Keratinocyte (primary cell): ENCODE data around the gene NEUROG3. TPM values are rescaled to one million over a fixed set of nuclear protein-coding genes. Genes with fewer than 3 reads are reported as not detected.

Experiments used
- DNase-seq: peaks from one replicate; pipeline ENCODE4 v3.0.0-alpha.2; 2011; ENCODE audit warnings: low read depth, missing footprints, low spot score
- FAIRE-seq: peaks from 2 replicates; lab custom pipeline; 2011; peaks lifted over from hg19 to GRCh38; lab: Jason Lieb, UNC
- H2AFZ ChIP-seq: 2 replicates; pipeline ENCODE4 v1.6.0; 2012; ENCODE audit warnings: low read length, control low read depth, inconsistent platforms; ENCODE audit not compliant: control insufficient read depth
- H3K27ac ChIP-seq: 2 replicates; pipeline ENCODE4 v1.5.1; 2011; ENCODE audit warnings: low read length; ENCODE audit not compliant: control insufficient read depth, insufficient read depth
- H3K27me3 ChIP-seq: 3 replicates; pipeline ENCODE4 v1.6.0; 2011; ENCODE audit warnings: low read length; ENCODE audit not compliant: control insufficient read depth, insufficient read depth; ENCODE audit errors: extremely low read depth
- H3K36me3 ChIP-seq, 2 experiments: 2 replicates in 1 of 2; 3 replicates in 1 of 2; pipeline ENCODE4 v1.5.1; 2011; ENCODE audit warnings: low read length in 2 of 2, mild to moderate bottlenecking in 1 of 2; ENCODE audit not compliant: control insufficient read depth in 2 of 2, insufficient read depth in 2 of 2; ENCODE audit errors: extremely low read depth in 1 of 2
- H3K4me1 ChIP-seq: 3 replicates; pipeline ENCODE4 v1.5.1; 2011; ENCODE audit warnings: low read length; ENCODE audit not compliant: control insufficient read depth, insufficient read depth; ENCODE audit errors: extremely low read depth
- H3K4me2 ChIP-seq: 3 replicates; pipeline ENCODE4 v1.6.0; 2011; ENCODE audit warnings: low read depth, low read length; ENCODE audit not compliant: control insufficient read depth, insufficient read depth; ENCODE audit errors: extremely low read depth
- H3K4me3 ChIP-seq, 3 experiments: fragments of 200-600 bp in 1 of 3; sonication (generic) in 1 of 3; 2 replicates in 2 of 3; 3 replicates in 1 of 3; pipeline ENCODE4 v1.5.1; 2011 to 2016; ENCODE audit warnings: low read length in 3 of 3, mild to moderate bottlenecking in 3 of 3, control low read depth in 2 of 3, inconsistent platforms in 1 of 3, low read depth in 1 of 3, mixed read lengths in 1 of 3, mixed run types in 1 of 3, moderate library complexity in 1 of 3; ENCODE audit not compliant: control insufficient read depth in 2 of 3, insufficient read depth in 2 of 3; ENCODE audit errors: extremely low read depth in 1 of 3
- H3K79me2 ChIP-seq: 2 replicates; pipeline ENCODE4 v1.6.0; 2012; ENCODE audit warnings: low read length; ENCODE audit not compliant: control insufficient read depth, insufficient read depth
- H3K9ac ChIP-seq: 3 replicates; pipeline ENCODE4 v1.6.0; 2011; ENCODE audit warnings: low read length; ENCODE audit not compliant: control insufficient read depth, insufficient read depth; ENCODE audit errors: extremely low read depth
- H3K9me1 ChIP-seq: 3 replicates; pipeline ENCODE4 v1.6.0; 2011; ENCODE audit warnings: low read length; ENCODE audit not compliant: control insufficient read depth, insufficient read depth; ENCODE audit errors: extremely low read depth
- H3K9me3 ChIP-seq: 2 replicates; pipeline ENCODE4 v1.5.1; 2012; ENCODE audit warnings: low read depth, low read length; ENCODE audit not compliant: control insufficient read depth
- H4K20me1 ChIP-seq: 3 replicates; pipeline ENCODE4 v1.6.0; 2011; ENCODE audit warnings: low read length; ENCODE audit not compliant: control insufficient read depth, insufficient read depth; ENCODE audit errors: extremely low read depth
- EZH2 ChIP-seq: IDR thresholded peaks from one replicate; pipeline ENCODE4 v1.6.1; 2012; ENCODE audit warnings: inconsistent platforms, mild to moderate bottlenecking, low read length, moderate library complexity
- dilution Hi-C: fragments of 300-500 bp; cut with MboI; formaldehyde crosslinking; loops from one replicate; pipeline ENCODE4 v1.7.0; 2020; ENCODE audit warnings: low sequenced_read_pairs; ENCODE audit not compliant: extremely low pct_ligation_motif_present
- polyA plus RNA-seq, 5 experiments: library from polyadenylated mRNA; depleted of rRNA in 3 of 5; stranded (reverse) in 3 of 5; stranded (forward) in 1 of 5; unstranded in 1 of 5; fragments of >200 nt; gene quantifications; 1 replicate in 1 of 5; 2 replicates in 3 of 5; 3 replicates in 1 of 5; pipeline versions ENCODE4 v1.2.1 to v1.2.3, GENCODE V29; 2011 to 2012; ENCODE audit warnings: missing spikeins in 2 of 5, low read depth in 1 of 5, low replicate concordance in 1 of 5
- TF ChIP-seq, protein P1 (sequence below), 3 experiments: IDR thresholded peaks in 1 of 3; conservative IDR thresholded peaks in 1 of 3; optimal IDR thresholded peaks in 1 of 3; 2 replicates in 2 of 3; 3 replicates in 1 of 3; pipeline versions ENCODE3 to v1.5.1; 2011; ENCODE audit warnings: low read length in 3 of 3, mild to moderate bottlenecking in 3 of 3, moderate library complexity in 2 of 3, control low read depth in 1 of 3, inconsistent platforms in 1 of 3; ENCODE audit not compliant: insufficient read depth in 2 of 3; ENCODE audit errors: extremely low read depth in 1 of 3

Gene NEUROG3
- polyA plus RNA-seq, 1 donor (not counting 4 experiments of a cell fraction or from before 2014, with no cell fraction given) = not detected

DNA sequence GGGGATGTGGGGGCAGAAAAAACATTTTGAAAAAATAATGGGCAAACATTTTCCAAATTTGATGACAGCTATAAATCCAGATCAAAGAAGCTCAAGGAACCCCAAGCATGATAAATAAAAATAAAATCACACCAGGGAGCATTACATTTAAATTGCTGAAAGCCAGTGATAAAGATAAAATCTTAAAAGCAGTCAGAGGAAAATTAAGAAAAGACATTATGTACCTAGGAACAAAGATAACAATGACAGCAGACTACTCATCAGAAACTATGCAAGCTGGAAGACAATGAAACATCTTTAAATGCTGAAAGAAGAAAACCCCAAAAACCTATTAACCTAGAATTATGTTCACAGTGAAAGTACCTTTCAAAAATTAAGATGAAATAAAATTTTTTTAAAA, 23.3 kb downstream of the NEUROG3 start:
- FAIRE-seq (no peak), DNase-seq (no peak)
- Histone ChIP-seq H3K27ac (no peak overlapping the region), H3K4me1 (no peaks in the 10 kb centered on the region), H3K9ac (no peak overlapping the region), H3K79me2 (no peaks in the 10 kb centered on the region), H3K36me3 (no peaks in the 10 kb centered on the region), H4K20me1 (no peaks in the 10 kb centered on the region), H2AFZ (no peak overlapping the region), H3K27me3 (peaks cover 8% of the 10 kb centered on the region), H3K9me3 (peaks cover 6% of the 10 kb centered on the region), H3K4me2 (no peak overlapping the region), H3K9me1 (no peaks in the 10 kb centered on the region), H3K4me3 (no peak overlapping the region)
- TF ChIP-seq, protein P1, sequence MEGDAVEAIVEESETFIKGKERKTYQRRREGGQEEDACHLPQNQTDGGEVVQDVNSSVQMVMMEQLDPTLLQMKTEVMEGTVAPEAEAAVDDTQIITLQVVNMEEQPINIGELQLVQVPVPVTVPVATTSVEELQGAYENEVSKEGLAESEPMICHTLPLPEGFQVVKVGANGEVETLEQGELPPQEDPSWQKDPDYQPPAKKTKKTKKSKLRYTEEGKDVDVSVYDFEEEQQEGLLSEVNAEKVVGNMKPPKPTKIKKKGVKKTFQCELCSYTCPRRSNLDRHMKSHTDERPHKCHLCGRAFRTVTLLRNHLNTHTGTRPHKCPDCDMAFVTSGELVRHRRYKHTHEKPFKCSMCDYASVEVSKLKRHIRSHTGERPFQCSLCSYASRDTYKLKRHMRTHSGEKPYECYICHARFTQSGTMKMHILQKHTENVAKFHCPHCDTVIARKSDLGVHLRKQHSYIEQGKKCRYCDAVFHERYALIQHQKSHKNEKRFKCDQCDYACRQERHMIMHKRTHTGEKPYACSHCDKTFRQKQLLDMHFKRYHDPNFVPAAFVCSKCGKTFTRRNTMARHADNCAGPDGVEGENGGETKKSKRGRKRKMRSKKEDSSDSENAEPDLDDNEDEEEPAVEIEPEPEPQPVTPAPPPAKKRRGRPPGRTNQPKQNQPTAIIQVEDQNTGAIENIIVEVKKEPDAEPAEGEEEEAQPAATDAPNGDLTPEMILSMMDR (optimal IDR thresholded peaks at IDR 0.05 in 1 of 3, IDR thresholded peaks at IDR 0.05 in 1 of 3, conservative IDR thresholded peaks at IDR 0.05 in 1 of 3; ENCODE audit: extremely low read depth in 1 of 3, insufficient read depth in 2 of 3, low read length in 3 of 3) = no peak
- no peak for TF ChIP-seq EZH2
- dilution Hi-C loops = no loop called here

DNA sequence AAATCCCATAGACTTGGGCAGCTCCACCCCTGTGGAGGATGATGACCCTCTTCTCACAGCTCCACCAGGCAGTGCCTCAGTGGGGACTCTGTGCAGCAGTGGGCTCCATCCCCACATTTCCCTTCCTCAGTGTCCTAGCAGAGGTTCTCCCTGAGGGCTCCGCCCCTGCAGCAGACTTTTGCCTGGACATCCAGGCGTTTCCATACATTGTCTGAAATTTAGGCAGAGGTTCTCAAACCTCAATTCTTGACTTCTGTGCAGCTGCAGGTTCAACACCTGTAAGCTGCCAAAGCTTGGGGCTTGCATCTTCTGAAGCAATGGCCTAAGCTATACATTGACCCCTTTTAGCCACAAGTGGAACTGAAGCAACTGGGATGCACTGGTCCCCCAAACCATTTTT, 31.8 kb downstream of the NEUROG3 start:
- no peak for FAIRE-seq
- H2AFZ ChIP-seq = no peak overlapping the region

More for the DNA sequence above, 31.8 kb downstream of the NEUROG3 start:
- H4K20me1 ChIP-seq = no peaks in the 10 kb centered on the region
- H3K9me1 ChIP-seq = no peaks in the 10 kb centered on the region
- peaks cover 6% of the 10 kb centered on the region for H3K27me3 ChIP-seq
- no peaks in the 10 kb centered on the region for H3K79me2 ChIP-seq
- no peaks in the 10 kb centered on the region for H3K9me3 ChIP-seq
- dilution Hi-C loops = no loop called here
- H3K4me1 ChIP-seq = no peaks in the 10 kb centered on the region
- no peak overlapping the region for H3K9ac ChIP-seq
- TF ChIP-seq, protein P1 (optimal IDR thresholded peaks at IDR 0.05 in 1 of 3, IDR thresholded peaks at IDR 0.05 in 1 of 3, conservative IDR thresholded peaks at IDR 0.05 in 1 of 3; ENCODE audit: extremely low read depth in 1 of 3, insufficient read depth in 2 of 3, low read length in 3 of 3) = no peak
- TF ChIP-seq EZH2 = no peak
- DNase-seq = no peak
- no peak overlapping the region for H3K4me2 ChIP-seq
- no peak overlapping the region for H3K27ac ChIP-seq
- H3K4me3 ChIP-seq = no peak overlapping the region
- H3K36me3 ChIP-seq = no peaks in the 10 kb centered on the region
